ENCODE data around the gene PTPRJ. TPM values are rescaled to one million over a fixed set of nuclear protein-coding genes. Genes with fewer than 3 reads are reported as not detected.
A peak's percentile ranks its signal among the peaks of the same experiment; 100 is the strongest.

The PTPRJ gene
- total and polyA plus RNA-seq, 2 donors (not counting 3 experiments of a cell fraction or from before 2014, with no cell fraction given): 3.1 to 7.7 TPM

DNA sequence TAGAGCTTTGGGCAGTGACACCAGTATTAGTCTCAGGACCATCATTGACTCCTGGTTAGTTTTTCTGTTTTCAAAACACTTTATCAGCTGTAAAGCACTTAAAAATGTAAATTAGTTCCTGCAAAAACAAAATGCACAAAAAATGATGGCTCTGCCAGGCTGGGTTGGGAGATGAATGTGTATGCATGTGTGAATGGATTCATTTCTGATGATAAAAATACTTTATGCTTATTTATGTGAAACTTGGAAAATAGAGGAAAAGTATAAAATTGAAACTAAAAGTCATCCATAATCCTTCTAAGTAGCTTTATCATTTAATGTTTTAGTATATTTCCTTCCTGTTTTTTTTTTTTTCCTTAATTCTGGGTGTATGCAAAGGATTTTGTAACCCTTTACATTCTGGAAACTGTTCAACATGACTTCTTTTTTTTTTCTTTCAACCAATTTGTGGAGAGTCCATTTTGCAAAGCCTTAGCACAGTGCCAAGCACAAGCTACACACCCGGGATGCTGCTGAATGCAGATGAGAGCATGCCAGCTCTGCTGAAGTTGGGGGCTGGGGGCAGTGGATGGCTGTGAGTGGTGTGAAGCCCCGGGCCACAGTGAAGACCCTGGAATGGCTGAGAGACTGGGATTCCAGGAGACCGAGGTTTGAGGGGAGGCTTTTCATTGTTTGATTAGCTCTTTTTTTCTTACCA lies 37.6 kb downstream of the PTPRJ start:
- Histone ChIP-seq H3K9ac (replicated peaks; ENCODE audit: extremely low read depth, insufficient read depth, low read length) (no peak overlapping the region), H3K4me2 (ENCODE audit: insufficient read depth, low read length) (no peak overlapping the region), H3K79me2 (ENCODE audit: control insufficient read depth, insufficient read depth, low read length) (no peaks in the 10 kb centered on the region), H3K9me3 (replicated peaks; ENCODE audit: control insufficient read depth, insufficient read depth, low read length) (no peaks in the 10 kb centered on the region), H3K9me1 (replicated peaks; ENCODE audit: control insufficient read depth, extremely low read depth, insufficient read depth, low read length) (no peaks in the 10 kb centered on the region), H3K27ac (ENCODE audit: insufficient read depth, low read depth, low read length) (no peak overlapping the region), H2AFZ (ENCODE audit: low read depth, low read length) (peak overlapping the region; percentile 67), H3K27me3 (ENCODE audit: control insufficient read depth in 2 of 2, insufficient read depth in 2 of 2, low read length in 2 of 2) (no peaks in the 10 kb centered on the region), H3K36me3 (ENCODE audit: control insufficient read depth in 2 of 2, extremely low read depth in 1 of 2, insufficient read depth in 2 of 2, low read length in 2 of 2) (no peaks in the 10 kb centered on the region), H3K4me1 (ENCODE audit: control insufficient read depth, extremely low read depth, insufficient read depth, low read length) (peaks cover 25% of the 10 kb centered on the region), H4K20me1 (replicated peaks; ENCODE audit: control insufficient read depth, extremely low read depth, insufficient read depth, low read length) (no peaks in the 10 kb centered on the region), H3K4me3 (replicated peaks in 1 of 3; ENCODE audit: insufficient read depth in 1 of 3, low read depth in 1 of 3, low read length in 3 of 3) (no peak overlapping the region)
- dilution Hi-C loops (cut with MboI; ENCODE audit: extremely low pct_ligation_motif_present, low sequenced_read_pairs): no loop called here
- ChIA-PET CTCF (interaction anchor here (0.6 to 2.0 kb wide), 10 partner anchors 10 to 91 kb away, joined by 3 to 7 read pairs (median 4); no protein-coding TSS in a partner anchor), POLR2A (interaction anchor here (0.7 kb wide), 1 partner anchor 38 kb away, joined by 4 read pairs; no protein-coding TSS in a partner anchor)
- intact Hi-C loops (cut with micrococcal nuclease): no loop called here
- FAIRE-seq (no peak), DNase-seq (ENCODE audit: low read depth, low spot score) (no peak)
- no TSS peak for BruUV-seq (replicated peaks)
- TF ChIP-seq CTCF (IDR thresholded peaks at IDR 0.05; ENCODE audit: extremely low read depth in 1 of 2, insufficient read depth in 1 of 2, low read depth in 1 of 2, low read length in 2 of 2): no peak
- TF ChIP-seq JUN (IDR thresholded peaks at IDR 0.05; ENCODE audit: borderline replicate concordance, insufficient read depth, insufficient read length, low read depth): no peak
- no peak for TF ChIP-seq POLR2AphosphoS5 (IDR thresholded peaks at IDR 0.05; ENCODE audit: insufficient read depth, low read depth, low read length)
- TF ChIP-seq GATA2 (IDR thresholded peaks at IDR 0.05; ENCODE audit: insufficient read depth, insufficient read length, low read depth, low read length): no peak
- no peak for TF ChIP-seq FOS (IDR thresholded peaks at IDR 0.05; ENCODE audit: borderline replicate concordance, insufficient read depth, low read length)
- TF ChIP-seq, protein P1, sequence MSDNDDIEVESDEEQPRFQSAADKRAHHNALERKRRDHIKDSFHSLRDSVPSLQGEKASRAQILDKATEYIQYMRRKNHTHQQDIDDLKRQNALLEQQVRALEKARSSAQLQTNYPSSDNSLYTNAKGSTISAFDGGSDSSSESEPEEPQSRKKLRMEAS (IDR thresholded peaks at IDR 0.05; ENCODE audit: insufficient read depth, insufficient read length): no peak

Measured in endothelial cell of umbilical vein (primary cell).